ENCODE results near the gene FAM131C.
"Not testable (repeated sequence)": the region's sequence is repeated elsewhere in the genome, so short reads cannot be mapped to it uniquely, and the experiment has no call there.

Gene FAM131C

GRCh38 chr1:16076031-16076864 is 2.8 kb upstream of the FAM131C start:
- DNase-seq: peak; percentile 52 to 74

- DNase-seq: no peak
Measured at GRCh38 chr1:16075337-16076030, 2.0 kb upstream of the FAM131C start.

GRCh38 chr1:16074217-16074616 is 766 bp upstream of the FAM131C start:
- no peak for DNase-seq

DNA sequence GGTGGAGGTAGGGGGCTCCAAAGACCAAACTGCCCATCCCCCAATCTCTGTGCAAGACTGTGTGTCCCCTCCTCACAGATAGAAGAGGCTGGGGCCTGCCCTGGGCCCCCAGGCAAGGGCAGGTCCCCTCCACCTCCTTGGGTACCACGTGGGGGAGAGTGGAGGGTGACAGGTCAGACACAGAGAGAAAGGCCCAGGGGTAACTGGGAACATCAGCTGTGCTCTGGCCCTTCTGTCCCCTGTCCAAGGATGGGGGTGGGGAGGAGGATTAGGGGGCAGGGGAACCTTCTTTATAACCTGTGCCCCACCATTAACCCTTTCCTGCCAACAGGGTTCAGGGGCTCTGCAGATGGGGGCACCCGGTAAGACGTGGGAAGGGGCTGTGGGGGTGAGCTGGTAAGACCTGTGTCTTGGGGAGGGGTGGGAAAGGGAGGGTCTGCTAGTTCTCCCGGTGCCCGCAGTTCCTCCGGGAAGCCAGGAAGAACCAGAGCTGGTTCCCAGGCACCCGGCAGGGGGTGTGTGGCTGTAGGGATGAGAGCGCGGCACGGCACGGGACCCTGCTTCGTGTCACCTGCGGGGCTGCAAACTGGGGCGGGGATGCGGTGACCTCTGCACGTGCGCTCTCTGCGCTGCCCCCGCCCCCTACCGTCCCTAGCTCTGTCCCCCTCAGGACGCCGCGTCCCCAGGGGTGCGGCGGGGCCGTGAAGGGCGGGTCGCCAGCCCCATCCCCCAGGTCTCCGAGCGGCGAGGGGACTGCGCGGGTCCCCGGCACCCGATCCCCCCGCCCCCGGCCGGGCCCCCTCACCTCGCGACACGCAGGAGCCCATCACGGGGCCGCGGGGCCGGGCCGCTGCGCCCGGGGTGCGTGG is 601 bp downstream of the FAM131C start:
- no peak for DNase-seq

DNA sequence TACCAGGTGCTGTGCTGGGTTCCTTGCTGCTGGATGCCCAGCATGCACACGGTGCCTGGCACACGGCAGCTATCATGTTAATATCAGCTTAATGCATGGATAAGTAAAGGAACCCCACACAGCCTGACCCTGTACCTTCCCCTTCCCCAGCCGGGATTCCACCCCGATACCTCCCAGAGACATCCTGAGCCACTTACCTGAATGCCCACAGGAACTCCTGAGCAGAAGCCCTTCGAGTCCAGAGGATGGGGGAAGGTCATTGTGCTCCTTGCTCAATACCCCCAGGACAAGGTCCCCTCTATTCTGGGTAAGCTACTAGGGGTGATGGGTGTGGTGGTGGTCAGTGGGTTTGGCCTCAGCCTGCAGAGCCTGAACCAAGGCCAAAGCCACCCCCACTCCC is 1.4 kb downstream of the FAM131C start:
- no peak for DNase-seq

- DNase-seq: no peak
Measured at GRCh38 chr1:16071614-16072013, 1.8 kb downstream of the FAM131C start.

- no peak for DNase-seq
Measured at GRCh38 chr1:16070640-16071355, 2.7 kb downstream of the FAM131C start.

- peak in 1 of 2 experiments; percentile 14 for DNase-seq
Measured at GRCh38 chr1:16068356-16069270, 4.8 kb downstream of the FAM131C start.

- no peak for DNase-seq
Measured at GRCh38 chr1:16067933-16068332, 5.5 kb downstream of the FAM131C start.

- peak; percentile 39 to 60 for DNase-seq
Measured at GRCh38 chr1:16067127-16067768, 6.2 kb downstream of the FAM131C start.

DNA sequence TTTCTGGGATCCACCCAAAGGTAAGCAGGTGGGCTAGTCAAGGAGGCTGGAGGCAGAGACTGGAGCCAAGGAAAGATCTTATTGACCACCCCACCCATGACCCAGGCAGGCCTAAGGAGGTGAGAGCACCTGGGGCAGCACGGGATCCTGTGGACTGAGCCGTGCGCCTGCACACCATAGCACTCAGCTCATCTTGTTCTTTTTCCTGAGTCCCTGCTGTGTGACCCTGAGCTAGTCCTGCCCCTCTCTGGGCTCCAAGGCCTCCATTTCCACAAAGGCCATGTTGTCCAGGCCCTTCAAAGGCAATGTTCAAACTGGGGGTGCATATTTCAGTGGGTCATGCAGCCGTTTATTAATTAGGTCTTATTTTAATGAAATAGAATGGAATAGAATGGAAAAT is 7.2 kb downstream of the FAM131C start:
- DNase-seq: no peak

GRCh38 chr1:16065269-16065576 is 8.2 kb downstream of the FAM131C start:
- no peak for DNase-seq

DNA sequence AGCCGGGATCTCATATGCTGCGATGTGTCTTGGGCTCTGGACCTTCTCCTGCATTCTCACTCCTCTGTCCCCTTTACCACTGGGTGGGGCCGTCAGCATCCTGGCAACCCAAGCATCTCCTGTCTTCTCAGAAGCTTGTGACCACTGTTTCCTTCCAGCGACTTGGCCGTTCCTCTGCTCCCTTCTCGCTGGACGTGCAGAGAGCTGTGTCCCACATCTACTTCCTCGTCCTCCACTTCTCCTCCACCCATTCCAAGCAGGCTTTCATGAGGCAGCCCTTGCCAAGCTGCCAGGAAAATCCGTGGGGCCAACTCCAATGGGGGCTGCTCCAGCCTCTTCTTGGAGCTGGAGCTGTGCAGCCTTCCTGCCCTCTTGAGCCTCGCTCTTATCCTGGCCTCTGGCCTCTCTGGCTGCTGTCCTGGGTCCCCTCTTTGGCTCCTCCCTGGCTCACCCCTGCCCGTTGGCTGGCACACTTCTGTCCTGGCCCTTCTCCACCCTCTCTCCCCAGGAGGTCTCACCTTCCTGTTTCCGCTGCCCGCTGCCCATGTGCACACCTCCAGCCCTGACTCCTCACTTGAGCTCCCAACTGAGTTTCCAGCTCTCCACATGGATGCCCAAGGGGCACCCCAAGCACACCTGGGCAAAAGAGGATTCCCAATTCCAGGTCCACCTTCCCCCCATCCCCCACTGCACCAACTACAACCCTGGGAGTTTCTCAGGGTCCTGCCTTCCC is 8.7 kb downstream of the FAM131C start:
- DNase-seq: no peak

DNA sequence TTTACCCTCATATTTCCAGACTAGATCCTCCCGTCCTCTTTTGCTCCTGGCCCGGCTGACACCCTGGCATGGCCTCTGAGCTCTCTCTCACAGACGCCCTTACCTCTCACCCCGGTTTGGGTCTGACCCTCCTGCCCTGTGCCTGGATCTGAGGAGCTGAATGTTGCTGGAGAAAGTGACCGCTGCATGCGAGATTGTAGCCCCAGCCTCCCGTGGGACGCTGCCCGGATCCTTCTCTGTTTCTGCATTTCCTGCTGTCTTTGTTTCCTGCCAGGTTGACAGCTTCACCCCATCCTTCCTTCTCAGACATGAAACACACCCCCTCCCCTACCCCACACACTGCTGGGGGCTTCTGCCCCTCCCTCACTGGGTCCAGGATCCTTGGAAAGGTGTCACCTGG is 9.5 kb downstream of the FAM131C start:
- no peak for DNase-seq

- DNase-seq: no peak
Measured at GRCh38 chr1:16063226-16063829, 10.1 kb downstream of the FAM131C start.

GRCh38 chr1:16062687-16063075 is 10.8 kb downstream of the FAM131C start:
- DNase-seq: not testable (repeated sequence)

DNA sequence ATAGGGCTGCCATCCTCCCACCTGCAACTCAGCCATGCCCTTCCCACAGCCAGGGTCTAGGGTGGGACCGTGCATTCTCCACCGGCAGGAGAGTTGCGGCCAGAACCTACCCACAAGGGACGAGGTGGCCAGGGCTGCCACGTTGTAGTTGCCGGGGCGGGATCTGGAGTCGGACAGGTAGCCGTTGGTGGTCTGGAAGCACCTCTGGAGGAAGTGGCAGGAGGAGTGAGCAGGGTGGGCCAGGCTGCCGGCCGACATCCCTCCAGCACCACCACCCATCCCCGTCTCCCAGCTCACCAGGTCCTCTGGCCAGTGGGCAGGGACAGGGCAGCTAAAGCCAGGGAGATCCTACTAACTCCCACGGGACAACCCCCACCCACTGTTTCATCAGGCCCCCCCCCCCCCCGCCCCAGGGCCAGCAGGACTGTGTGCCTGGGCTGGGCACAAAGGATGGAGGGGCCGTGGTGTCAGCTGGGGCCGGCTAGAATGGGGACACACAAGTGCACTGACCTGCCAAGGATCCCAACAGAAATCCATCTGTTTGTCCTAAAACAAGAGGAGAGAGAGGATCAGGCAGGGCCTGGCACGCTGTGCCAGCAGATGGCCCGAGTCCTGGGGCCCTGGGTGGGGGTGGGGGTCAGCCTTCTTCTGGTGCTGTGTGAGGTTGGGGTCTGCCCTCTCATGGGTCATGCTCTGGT is 11.3 kb downstream of the FAM131C start:
- DNase-seq: not testable (repeated sequence)

- DNase-seq: no peak
Measured at GRCh38 chr1:16061266-16061665, 12.2 kb downstream of the FAM131C start.

DNA sequence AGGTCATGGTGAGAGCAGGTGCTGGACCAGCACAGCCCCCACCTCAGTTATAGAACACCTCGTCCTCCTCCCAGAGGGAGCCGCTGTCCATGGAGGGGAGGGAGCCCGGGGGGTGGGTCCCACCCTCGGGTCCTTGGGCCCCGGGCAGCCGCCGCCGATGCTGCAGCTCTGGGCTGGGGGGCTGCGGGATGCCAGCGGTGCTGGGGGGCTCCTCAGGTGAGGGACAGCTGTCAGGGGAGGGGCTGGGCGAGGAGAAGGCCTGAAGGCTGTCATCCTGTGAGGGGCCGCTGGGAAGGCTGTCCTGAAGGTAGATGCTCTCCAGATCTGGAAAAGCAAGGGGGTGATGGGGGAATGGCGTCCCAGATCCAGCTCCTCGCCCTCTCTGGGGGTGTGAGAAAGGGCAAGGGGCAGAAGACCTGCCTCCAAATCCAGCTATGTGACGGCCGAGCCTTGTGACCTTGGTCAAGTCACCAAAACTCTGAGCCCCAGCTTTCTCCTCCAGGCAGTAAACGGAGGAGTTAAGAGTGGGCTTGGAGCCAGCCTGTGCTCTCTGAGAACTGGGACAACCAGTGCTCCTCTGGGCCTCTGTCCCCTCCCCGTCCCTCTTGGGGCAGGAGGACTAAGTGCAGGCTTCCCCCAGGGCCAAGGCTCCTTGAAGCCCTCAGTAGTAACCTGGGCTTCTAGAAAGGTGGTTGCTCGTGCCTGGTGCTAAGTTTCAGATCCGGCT is 14.9 kb downstream of the FAM131C start:
- not testable (repeated sequence) for DNase-seq

Measured in SHP77 (cell line).